ENCODE results near the gene DLGAP1. TPM values are rescaled to one million over a fixed set of nuclear protein-coding genes. Genes with fewer than 3 reads are reported as not detected.
"Not testable (repeated sequence)": the region's sequence is repeated elsewhere in the genome, so short reads cannot be mapped to it uniquely, and the experiment has no call there.

DLGAP1 gene
- total RNA-seq, 2 experiments from 2014 or later: 0.31 to 0.36 TPM

- Mint-ChIP-seq H3K4me1 (ENCODE audit: low read depth) (peaks cover 12% of the 10 kb centered on the region), H3K9me3 (no peaks in the 10 kb centered on the region), H3K27me3 (peaks cover 53% of the 10 kb centered on the region), H3K36me3 (ENCODE audit: low read depth) (no peaks in the 10 kb centered on the region), H3K27ac (no peak overlapping the region), H3K4me3 (no peak overlapping the region)
- ATAC-seq (ENCODE audit: poor library complexity) (no peak), DNase-seq (peak in 2 of 14 experiments; percentile 37 to 42)
- no peaks in the 10 kb centered on the region for H3K9me3 ChIP-seq (ENCODE audit: control insufficient read depth in 1 of 2, insufficient read depth in 1 of 2, low read length in 2 of 2)
- peaks cover 8 to 11% of the 10 kb centered on the region in 2 experiments for H3K27me3 ChIP-seq (ENCODE audit: control insufficient read depth in 1 of 2, insufficient read depth in 2 of 2, low read length in 2 of 2)
- H3K4me1 ChIP-seq (ENCODE audit: insufficient read depth, low read length): no peaks in the 10 kb centered on the region
- no peaks in the 10 kb centered on the region for H3K36me3 ChIP-seq (ENCODE audit: insufficient read depth, low read length)
- ChIA-PET CTCF (no interaction called here), POLR2A (no interaction called here)
- H3K4me3 ChIP-seq (ENCODE audit: low read length): no peak overlapping the region
- TF ChIP-seq, protein P1, sequence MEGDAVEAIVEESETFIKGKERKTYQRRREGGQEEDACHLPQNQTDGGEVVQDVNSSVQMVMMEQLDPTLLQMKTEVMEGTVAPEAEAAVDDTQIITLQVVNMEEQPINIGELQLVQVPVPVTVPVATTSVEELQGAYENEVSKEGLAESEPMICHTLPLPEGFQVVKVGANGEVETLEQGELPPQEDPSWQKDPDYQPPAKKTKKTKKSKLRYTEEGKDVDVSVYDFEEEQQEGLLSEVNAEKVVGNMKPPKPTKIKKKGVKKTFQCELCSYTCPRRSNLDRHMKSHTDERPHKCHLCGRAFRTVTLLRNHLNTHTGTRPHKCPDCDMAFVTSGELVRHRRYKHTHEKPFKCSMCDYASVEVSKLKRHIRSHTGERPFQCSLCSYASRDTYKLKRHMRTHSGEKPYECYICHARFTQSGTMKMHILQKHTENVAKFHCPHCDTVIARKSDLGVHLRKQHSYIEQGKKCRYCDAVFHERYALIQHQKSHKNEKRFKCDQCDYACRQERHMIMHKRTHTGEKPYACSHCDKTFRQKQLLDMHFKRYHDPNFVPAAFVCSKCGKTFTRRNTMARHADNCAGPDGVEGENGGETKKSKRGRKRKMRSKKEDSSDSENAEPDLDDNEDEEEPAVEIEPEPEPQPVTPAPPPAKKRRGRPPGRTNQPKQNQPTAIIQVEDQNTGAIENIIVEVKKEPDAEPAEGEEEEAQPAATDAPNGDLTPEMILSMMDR (IDR thresholded peaks at IDR 0.05): no peak
- intact Hi-C loops (cut with DNase I, micrococcal nuclease): loop anchor here in 1 of 2 experiments (10.0 kb wide), 1 partner anchor 288 kb away; no protein-coding TSS in a partner anchor
- no peak overlapping the region for H3K27ac ChIP-seq (ENCODE audit: low read depth in 1 of 2, low read length in 2 of 2)
Observed at GRCh38 chr18:3706279-3707097, 748.6 kb downstream of the DLGAP1 start.

DNA sequence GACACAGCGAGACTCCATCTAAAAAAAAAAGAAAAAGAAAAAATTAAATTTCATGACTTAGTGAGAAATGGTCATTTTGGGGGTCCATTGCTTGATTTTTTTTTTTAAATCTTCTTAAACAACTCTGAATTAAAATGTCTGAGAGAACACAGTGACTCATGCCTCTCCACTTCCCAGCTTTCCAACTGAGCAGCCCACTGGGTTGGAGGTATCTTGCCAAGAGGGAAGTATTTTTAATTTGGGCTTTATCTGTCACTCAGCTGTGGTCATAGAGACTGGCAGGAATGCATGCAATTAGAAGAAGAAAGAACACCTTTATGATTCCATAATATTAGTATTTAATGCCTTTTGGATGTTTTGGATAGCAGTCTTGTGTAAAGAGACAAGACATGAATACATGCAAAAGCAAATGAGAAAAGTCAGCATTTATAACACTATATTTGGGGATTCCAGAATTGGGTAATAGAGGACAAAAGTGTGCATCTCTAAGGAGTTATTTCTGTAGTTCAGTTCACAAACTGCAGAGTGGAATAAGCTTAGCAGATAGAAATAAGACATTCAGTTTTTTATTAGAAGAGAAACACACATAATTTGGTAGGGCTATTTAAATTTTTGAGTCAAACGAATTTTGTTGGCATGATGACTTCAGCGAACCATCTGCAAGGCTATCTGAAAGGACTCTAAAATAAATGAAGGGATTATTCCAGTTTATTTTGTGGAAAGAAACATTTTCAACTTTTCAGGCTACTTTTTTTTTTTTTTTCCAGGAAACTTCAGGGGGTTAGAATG is 750.4 kb downstream of the DLGAP1 start:
- Histone ChIP-seq H3K27ac (ENCODE audit: low read depth in 1 of 2, low read length in 2 of 2) (no peak overlapping the region), H3K4me1 (ENCODE audit: insufficient read depth, low read length) (no peaks in the 10 kb centered on the region), H3K9me3 (ENCODE audit: control insufficient read depth in 1 of 2, insufficient read depth in 1 of 2, low read length in 2 of 2) (no peaks in the 10 kb centered on the region), H3K36me3 (ENCODE audit: insufficient read depth, low read length) (no peaks in the 10 kb centered on the region), H3K4me3 (ENCODE audit: low read length) (no peak overlapping the region), H3K27me3 (ENCODE audit: control insufficient read depth in 1 of 2, insufficient read depth in 2 of 2, low read length in 2 of 2) (peaks cover 16 to 17% of the 10 kb centered on the region in 2 experiments)
- Mint-ChIP-seq H3K4me1 (ENCODE audit: low read depth) (peaks cover 12% of the 10 kb centered on the region), H3K27me3 (peaks cover 51% of the 10 kb centered on the region), H3K27ac (no peak overlapping the region), H3K9me3 (no peaks in the 10 kb centered on the region), H3K4me3 (no peak overlapping the region), H3K36me3 (ENCODE audit: low read depth) (no peaks in the 10 kb centered on the region)
- DNase-seq: no peak
- ATAC-seq (ENCODE audit: poor library complexity): no peak
- intact Hi-C loops (cut with DNase I, micrococcal nuclease): loop anchor here in 1 of 2 experiments (10.0 kb wide), 1 partner anchor 290 kb away; no protein-coding TSS in a partner anchor
- ChIA-PET CTCF (no interaction called here), POLR2A (no interaction called here)
- TF ChIP-seq, protein P1 (IDR thresholded peaks at IDR 0.05): no peak

- no peak overlapping the region for H3K4me3 Mint-ChIP-seq
- Histone ChIP-seq H3K36me3 (ENCODE audit: insufficient read depth, low read length) (no peaks in the 10 kb centered on the region), H3K4me3 (ENCODE audit: low read length) (no peak overlapping the region), H3K4me1 (ENCODE audit: insufficient read depth, low read length) (no peaks in the 10 kb centered on the region), H3K27me3 (ENCODE audit: control insufficient read depth in 1 of 2, insufficient read depth in 2 of 2, low read length in 2 of 2) (peaks cover 16 to 17% of the 10 kb centered on the region in 2 experiments), H3K9me3 (ENCODE audit: control insufficient read depth in 1 of 2, insufficient read depth in 1 of 2, low read length in 2 of 2) (no peaks in the 10 kb centered on the region), H3K27ac (ENCODE audit: low read depth in 1 of 2, low read length in 2 of 2) (no peak overlapping the region)
- no peak for ATAC-seq (ENCODE audit: poor library complexity)
- H3K4me1 Mint-ChIP-seq (ENCODE audit: low read depth): peaks cover 5% of the 10 kb centered on the region
- H3K27ac Mint-ChIP-seq: no peak overlapping the region
- intact Hi-C loops (cut with DNase I, micrococcal nuclease): loop anchor here in 1 of 2 experiments (10.0 kb wide), 1 partner anchor 291 kb away; no protein-coding TSS in a partner anchor
- ChIA-PET CTCF (no interaction called here), POLR2A (no interaction called here)
- no peaks in the 10 kb centered on the region for H3K9me3 Mint-ChIP-seq
- no peaks in the 10 kb centered on the region for H3K36me3 Mint-ChIP-seq (ENCODE audit: low read depth)
- H3K27me3 Mint-ChIP-seq: peaks cover 45% of the 10 kb centered on the region
- DNase-seq: peak in 6 of 14 experiments; percentile 1 to 42 (median 11)
- TF ChIP-seq, protein P1 (IDR thresholded peaks at IDR 0.05): peak; percentile 42
Observed at GRCh38 chr18:3703732-3704176, 751.4 kb downstream of the DLGAP1 start.

DNA sequence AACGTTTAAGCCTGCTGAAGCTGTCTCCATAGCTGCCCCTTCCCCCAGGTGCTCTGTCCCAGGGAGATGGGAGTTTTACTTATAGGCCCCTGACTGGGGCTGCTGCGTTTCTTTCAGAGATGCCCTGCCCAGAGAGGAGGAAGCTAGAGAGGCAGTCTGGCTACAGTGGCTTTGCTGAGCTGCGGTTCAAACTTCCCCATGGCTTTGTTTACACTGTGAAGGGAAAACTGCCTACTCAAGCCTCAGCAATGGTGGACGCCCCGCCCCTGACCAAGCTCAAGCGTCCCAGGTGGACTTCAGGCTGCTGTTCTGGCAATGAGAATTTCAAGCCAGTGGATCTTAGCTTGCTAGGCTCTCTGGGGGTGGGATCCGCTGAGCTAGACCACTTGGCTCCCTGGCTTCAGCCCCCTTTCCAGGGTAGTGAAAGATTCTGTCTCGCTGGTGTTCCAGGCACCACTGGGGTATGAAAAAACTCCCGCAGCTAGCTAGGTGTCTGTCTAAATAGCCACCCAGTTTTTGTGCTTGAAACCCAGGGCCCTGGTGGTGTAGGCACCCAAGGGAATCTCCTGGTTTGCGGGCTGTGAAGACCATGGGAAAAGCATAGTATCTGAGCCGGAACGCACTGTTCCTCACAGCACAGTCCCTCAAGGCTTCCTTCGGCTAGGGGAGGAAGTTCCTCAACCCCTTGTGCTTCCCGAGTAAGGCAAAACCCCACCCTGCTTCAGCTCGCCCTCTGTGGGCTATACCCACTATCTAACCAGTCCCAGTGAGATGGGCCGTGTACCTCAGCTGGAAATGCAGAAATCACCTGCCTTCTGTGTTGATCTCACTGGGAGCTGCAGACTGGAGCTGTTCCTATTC is 755.2 kb downstream of the DLGAP1 start:
- H3K9me3 Mint-ChIP-seq; H3K9me3 ChIP-seq (ENCODE audit: control insufficient read depth in 1 of 2, insufficient read depth in 1 of 2, low read length in 2 of 2); H3K36me3 Mint-ChIP-seq (ENCODE audit: low read depth); H3K36me3 ChIP-seq (ENCODE audit: insufficient read depth, low read length); CTCF ChIA-PET; H3K4me3 ChIP-seq (ENCODE audit: low read length); ATAC-seq (ENCODE audit: poor library complexity); H3K4me1 Mint-ChIP-seq (ENCODE audit: low read depth); H3K27ac Mint-ChIP-seq; H3K4me3 Mint-ChIP-seq; H3K4me1 ChIP-seq (ENCODE audit: insufficient read depth, low read length); POLR2A ChIA-PET; H3K27ac ChIP-seq (ENCODE audit: low read depth in 1 of 2, low read length in 2 of 2): not testable (repeated sequence)
- H3K27me3 ChIP-seq (ENCODE audit: control insufficient read depth in 1 of 2, insufficient read depth in 2 of 2, low read length in 2 of 2): peaks cover 16 to 17% of the 10 kb centered on the region in 2 experiments
- H3K27me3 Mint-ChIP-seq: peaks cover 30% of the 10 kb centered on the region
- intact Hi-C loops (cut with DNase I, micrococcal nuclease): loop anchor here in 1 of 2 experiments (10.0 kb wide), 1 partner anchor 295 kb away; no protein-coding TSS in a partner anchor
- DNase-seq: peak in 2 of 14 experiments; percentile 16 to 18

Data from CD4-positive, alpha-beta T cell (primary cell).